Measurements from ENCODE around the gene KIF16B. TPM values are rescaled to one million over a fixed set of nuclear protein-coding genes. Genes with fewer than 3 reads are reported as not detected.

The KIF16B gene
- total RNA-seq, 1 donor from 2014 or later, result 7.0 TPM

DNA sequence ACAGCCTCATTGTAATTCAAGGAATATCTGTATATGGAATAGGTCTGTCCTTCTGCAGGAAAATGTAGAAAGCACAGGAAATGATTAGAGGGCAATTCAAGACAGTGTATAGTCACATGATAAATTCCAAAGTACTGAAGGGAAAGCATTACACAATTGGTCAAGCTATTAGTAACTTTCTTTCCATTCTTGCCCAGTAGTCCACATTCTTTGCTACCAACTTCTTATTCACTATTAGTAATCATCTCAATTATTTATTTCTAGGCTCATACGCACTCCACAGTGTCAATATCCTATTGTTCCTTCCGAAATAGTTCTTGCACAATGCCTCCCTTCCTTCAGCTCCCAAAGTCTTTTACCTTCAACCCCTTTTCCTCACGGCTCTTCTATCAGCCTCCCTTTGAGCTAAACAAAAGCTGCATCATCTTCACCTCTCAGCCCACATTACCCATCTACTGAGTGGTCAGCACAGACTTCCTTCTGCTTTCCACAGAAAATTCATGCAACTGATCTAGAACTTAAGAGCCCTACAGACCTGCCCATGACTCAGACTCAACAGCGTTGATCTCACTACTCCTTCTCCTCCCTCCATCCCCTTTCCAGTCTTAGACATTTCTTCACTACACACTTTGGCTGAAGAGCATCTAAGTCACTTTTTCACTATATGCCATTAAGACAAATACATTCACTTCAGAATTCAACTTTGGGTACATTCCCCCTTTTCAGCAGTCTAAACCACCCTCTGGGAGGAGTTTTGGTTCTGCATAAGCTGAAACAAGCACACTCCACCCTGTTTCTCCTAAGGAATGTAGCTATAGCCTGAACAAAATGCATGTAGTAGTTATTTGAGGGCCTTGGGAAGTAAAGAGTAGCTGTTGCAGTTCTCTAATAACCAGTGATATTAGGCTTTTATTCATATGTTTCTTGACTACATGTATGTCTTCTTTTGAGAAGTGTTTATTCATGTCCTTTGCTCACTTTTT lies 157.9 kb downstream of the KIF16B start:
- Mint-ChIP-seq H3K4me1 (ENCODE audit: low read depth, unreplicated experiment) (no peaks in the 10 kb centered on the region), H3K36me3 (ENCODE audit: low read depth, unreplicated experiment) (peaks cover 4% of the 10 kb centered on the region), H3K27me3 (ENCODE audit: low read depth, unreplicated experiment) (no peaks in the 10 kb centered on the region), H3K27ac (ENCODE audit: unreplicated experiment) (no peak overlapping the region), H3K9me3 (ENCODE audit: unreplicated experiment) (peaks cover 3% of the 10 kb centered on the region), H3K4me3 (ENCODE audit: unreplicated experiment) (no peak overlapping the region)
- Histone ChIP-seq H3K79me2 (ENCODE audit: insufficient read depth, low read length) (no peaks in the 10 kb centered on the region), H3K4me3 (ENCODE audit: insufficient read depth, low read depth, low read length) (no peak overlapping the region), H3K36me3 (ENCODE audit: insufficient read depth, low read length) (no peaks in the 10 kb centered on the region), H3K4me2 (ENCODE audit: low read length) (no peak overlapping the region), H3K4me1 (ENCODE audit: insufficient read depth, low read length) (no peaks in the 10 kb centered on the region), H4K20me1 (ENCODE audit: insufficient read depth, low read length) (no peaks in the 10 kb centered on the region), H3K9me3 (ENCODE audit: insufficient read depth, low read depth, low read length) (no peaks in the 10 kb centered on the region), H3K27me3 (ENCODE audit: insufficient read depth, low read length) (no peaks in the 10 kb centered on the region), H3K27ac (ENCODE audit: low read depth, low read length) (no peak overlapping the region), H2AFZ (ENCODE audit: low read depth, low read length) (no peak overlapping the region), H3K9ac (ENCODE audit: low read length) (no peak overlapping the region)
- FAIRE-seq (no peak), DNase-seq (ENCODE audit: low read depth) (no peak)
- TF ChIP-seq, protein P1, sequence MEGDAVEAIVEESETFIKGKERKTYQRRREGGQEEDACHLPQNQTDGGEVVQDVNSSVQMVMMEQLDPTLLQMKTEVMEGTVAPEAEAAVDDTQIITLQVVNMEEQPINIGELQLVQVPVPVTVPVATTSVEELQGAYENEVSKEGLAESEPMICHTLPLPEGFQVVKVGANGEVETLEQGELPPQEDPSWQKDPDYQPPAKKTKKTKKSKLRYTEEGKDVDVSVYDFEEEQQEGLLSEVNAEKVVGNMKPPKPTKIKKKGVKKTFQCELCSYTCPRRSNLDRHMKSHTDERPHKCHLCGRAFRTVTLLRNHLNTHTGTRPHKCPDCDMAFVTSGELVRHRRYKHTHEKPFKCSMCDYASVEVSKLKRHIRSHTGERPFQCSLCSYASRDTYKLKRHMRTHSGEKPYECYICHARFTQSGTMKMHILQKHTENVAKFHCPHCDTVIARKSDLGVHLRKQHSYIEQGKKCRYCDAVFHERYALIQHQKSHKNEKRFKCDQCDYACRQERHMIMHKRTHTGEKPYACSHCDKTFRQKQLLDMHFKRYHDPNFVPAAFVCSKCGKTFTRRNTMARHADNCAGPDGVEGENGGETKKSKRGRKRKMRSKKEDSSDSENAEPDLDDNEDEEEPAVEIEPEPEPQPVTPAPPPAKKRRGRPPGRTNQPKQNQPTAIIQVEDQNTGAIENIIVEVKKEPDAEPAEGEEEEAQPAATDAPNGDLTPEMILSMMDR (IDR thresholded peaks at IDR 0.05; ENCODE audit: insufficient read depth, low read depth, low read length), result no peak

DNA sequence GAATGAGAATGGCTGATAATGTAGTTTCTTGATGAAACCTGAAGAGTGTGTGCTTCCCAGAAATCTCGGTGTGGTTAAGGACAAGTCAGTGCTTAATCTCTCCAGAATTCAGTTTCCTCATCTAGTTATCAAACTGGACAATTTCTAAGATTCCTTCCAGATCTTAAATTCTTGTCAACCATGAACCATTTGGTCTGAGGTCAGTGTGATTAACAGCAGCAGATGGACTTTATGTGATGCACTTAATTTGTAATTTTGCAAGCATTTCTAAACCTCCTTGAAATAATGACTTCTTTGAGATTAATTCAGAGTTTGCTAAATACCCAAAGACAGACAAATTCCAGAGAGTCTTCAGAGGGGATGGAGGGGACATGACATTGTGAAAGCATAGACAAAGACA lies 160.3 kb downstream of the KIF16B start:
- Mint-ChIP-seq H3K9me3 (ENCODE audit: unreplicated experiment) (peaks cover 3% of the 10 kb centered on the region), H3K27me3 (ENCODE audit: low read depth, unreplicated experiment) (no peaks in the 10 kb centered on the region), H3K4me3 (ENCODE audit: unreplicated experiment) (no peak overlapping the region), H3K27ac (ENCODE audit: unreplicated experiment) (no peak overlapping the region), H3K4me1 (ENCODE audit: low read depth, unreplicated experiment) (peaks cover 1% of the 10 kb centered on the region), H3K36me3 (ENCODE audit: low read depth, unreplicated experiment) (peaks cover 4% of the 10 kb centered on the region)
- no peaks in the 10 kb centered on the region for H3K27me3 ChIP-seq (ENCODE audit: insufficient read depth, low read length)
- H3K36me3 ChIP-seq (ENCODE audit: insufficient read depth, low read length), result no peaks in the 10 kb centered on the region
- H3K4me2 ChIP-seq (ENCODE audit: low read length), result no peak overlapping the region
- H2AFZ ChIP-seq (ENCODE audit: low read depth, low read length), result no peak overlapping the region
- no peak for DNase-seq (ENCODE audit: low read depth)
- TF ChIP-seq, protein P1 (IDR thresholded peaks at IDR 0.05; ENCODE audit: insufficient read depth, low read depth, low read length), result no peak
- no peak for TF ChIP-seq EZH2 (IDR thresholded peaks at IDR 0.05; ENCODE audit: insufficient read depth, low read length)
- no peaks in the 10 kb centered on the region for H3K79me2 ChIP-seq (ENCODE audit: insufficient read depth, low read length)
- no peaks in the 10 kb centered on the region for H4K20me1 ChIP-seq (ENCODE audit: insufficient read depth, low read length)
- FAIRE-seq, result no peak
- H3K9ac ChIP-seq (ENCODE audit: low read length), result no peak overlapping the region
- no peaks in the 10 kb centered on the region for H3K9me3 ChIP-seq (ENCODE audit: insufficient read depth, low read depth, low read length)
- no peak overlapping the region for H3K27ac ChIP-seq (ENCODE audit: low read depth, low read length)
- no peak overlapping the region for H3K4me3 ChIP-seq (ENCODE audit: insufficient read depth, low read depth, low read length)
- no peaks in the 10 kb centered on the region for H3K4me1 ChIP-seq (ENCODE audit: insufficient read depth, low read length)

GRCh38 chr20:16411361-16411760 lies 161.9 kb downstream of the KIF16B start:
- Mint-ChIP-seq H3K27ac (ENCODE audit: unreplicated experiment) (no peak overlapping the region), H3K4me1 (ENCODE audit: low read depth, unreplicated experiment) (peaks cover 8% of the 10 kb centered on the region), H3K9me3 (ENCODE audit: unreplicated experiment) (peaks cover 3% of the 10 kb centered on the region), H3K36me3 (ENCODE audit: low read depth, unreplicated experiment) (peaks cover 4% of the 10 kb centered on the region), H3K27me3 (ENCODE audit: low read depth, unreplicated experiment) (no peaks in the 10 kb centered on the region), H3K4me3 (ENCODE audit: unreplicated experiment) (no peak overlapping the region)
- no peak for TF ChIP-seq EZH2 (IDR thresholded peaks at IDR 0.05; ENCODE audit: insufficient read depth, low read length)
- TF ChIP-seq, protein P1 (IDR thresholded peaks at IDR 0.05; ENCODE audit: insufficient read depth, low read depth, low read length), result no peak
- Histone ChIP-seq H3K9ac (ENCODE audit: low read length) (no peak overlapping the region), H3K4me2 (ENCODE audit: low read length) (no peak overlapping the region), H3K9me3 (ENCODE audit: insufficient read depth, low read depth, low read length) (no peaks in the 10 kb centered on the region), H4K20me1 (ENCODE audit: insufficient read depth, low read length) (no peaks in the 10 kb centered on the region), H3K36me3 (ENCODE audit: insufficient read depth, low read length) (no peaks in the 10 kb centered on the region), H3K4me1 (ENCODE audit: insufficient read depth, low read length) (no peaks in the 10 kb centered on the region), H3K4me3 (ENCODE audit: insufficient read depth, low read depth, low read length) (no peak overlapping the region), H3K27ac (ENCODE audit: low read depth, low read length) (no peak overlapping the region), H2AFZ (ENCODE audit: low read depth, low read length) (no peak overlapping the region), H3K27me3 (ENCODE audit: insufficient read depth, low read length) (no peaks in the 10 kb centered on the region), H3K79me2 (ENCODE audit: insufficient read depth, low read length) (no peaks in the 10 kb centered on the region)
- FAIRE-seq, result no peak
- no peak for DNase-seq (ENCODE audit: low read depth)

All from astrocyte (in vitro differentiated cells and primary cell).